ENCODE data around the gene AQR. TPM values are rescaled to one million over a fixed set of nuclear protein-coding genes. Genes with fewer than 3 reads are reported as not detected.

The AQR gene
- total RNA-seq, 1 experiment from 2014 or later, result 62.1 TPM

- TF ChIP-seq PREB (CRISPR knock-in tag; IDR thresholded peaks at IDR 0.05; ENCODE audit: borderline replicate concordance), result peak; percentile 36; the same call in 1 of the 2 replicates
- TF ChIP-seq RORB (CRISPR knock-in tag; IDR thresholded peaks at IDR 0.05), result no peak
- peak; percentile 55; the same call in 1 of the 2 replicates for TF ChIP-seq ZNF317 (CRISPR knock-in tag; IDR thresholded peaks at IDR 0.05; ENCODE audit: borderline replicate concordance, low read depth)
- peak; percentile 62 for TF ChIP-seq GABPB1 (CRISPR knock-in tag; IDR thresholded peaks at IDR 0.05)
- peak; percentile 76 for TF ChIP-seq SP1 (CRISPR knock-in tag; conservative IDR thresholded peaks at IDR 0.05)
- no peak for TF ChIP-seq NR3C1 (CRISPR knock-in tag; conservative IDR thresholded peaks at IDR 0.05; ENCODE audit: low read depth)
- peak; percentile 93 for TF ChIP-seq HMGXB4 (CRISPR knock-in tag; IDR thresholded peaks at IDR 0.05)
- TF ChIP-seq ZNF263 (CRISPR knock-in tag; IDR thresholded peaks at IDR 0.05; ENCODE audit: low read depth), result no peak
- TF ChIP-seq JUN (CRISPR knock-in tag; IDR thresholded peaks at IDR 0.05), result peak; percentile 43; the same call in 1 of the 2 replicates
- peak; percentile 80; the same call in 1 of the 2 replicates for TF ChIP-seq MLX (CRISPR knock-in tag; IDR thresholded peaks at IDR 0.05)
- no peak for TF ChIP-seq ZNF423 (CRISPR knock-in tag; IDR thresholded peaks at IDR 0.05)
- TF ChIP-seq ATF3 (CRISPR knock-in tag; conservative IDR thresholded peaks at IDR 0.05), result no peak
- TF ChIP-seq E2F5 (CRISPR knock-in tag; IDR thresholded peaks at IDR 0.05), result peak; percentile 93
- no peak for TF ChIP-seq ATF6 (CRISPR knock-in tag; IDR thresholded peaks at IDR 0.05)
- 0 out of 2 replicates have a peak, but pooled peaks have one; percentile 34 for TF ChIP-seq ARID4B (CRISPR knock-in tag; IDR thresholded peaks at IDR 0.05; ENCODE audit: borderline replicate concordance)
- TF ChIP-seq IRF2 (CRISPR knock-in tag; IDR thresholded peaks at IDR 0.05; ENCODE audit: borderline replicate concordance, low read depth), result no peak
- TF ChIP-seq CDX4 (CRISPR knock-in tag; IDR thresholded peaks at IDR 0.05; ENCODE audit: borderline replicate concordance), result no peak
- TF ChIP-seq PRDM15 (CRISPR knock-in tag; IDR thresholded peaks at IDR 0.05), result no peak
- peak; percentile 76; the same call in 1 of the 2 replicates for TF ChIP-seq TCF7 (CRISPR knock-in tag; IDR thresholded peaks at IDR 0.05; ENCODE audit: low read depth)
- TF ChIP-seq SMAD3 (CRISPR knock-in tag; IDR thresholded peaks at IDR 0.05; ENCODE audit: borderline replicate concordance), result 0 out of 2 replicates have a peak, but pooled peaks have one; percentile 33
Measured at GRCh38 chr15:34988027-34988902, 18.7 kb upstream of the AQR start, which contains the start of gene ZNF770 (continued).

All from WTC11 (cell line).